MM.1S (cell line): ENCODE results near the gene ATP2B2.

ENCODE experiments used
- DNase-seq: peaks from one replicate; pipeline ENCODE4 v3.0.0-alpha.2; 2015
- H2AFZ ChIP-seq: fragments of 300-600 bp; sonication (generic); 2 replicates; pipeline ENCODE4 v1.6.0; 2016; ENCODE audit warnings: antibody characterized with exemption, low read length
- H3F3A ChIP-seq: fragments of 300-600 bp; sonication (generic); 2 replicates; pipeline ENCODE4 v1.6.1; 2016; ENCODE audit warnings: mild to moderate bottlenecking, antibody characterized with exemption, low read length, moderate library complexity, mixed read lengths; ENCODE audit not compliant: insufficient read depth
- H3K27ac ChIP-seq: fragments of 300-600 bp; sonication (generic); 2 replicates; pipeline ENCODE4 v1.5.1; 2016; ENCODE audit warnings: mild to moderate bottlenecking, low read length
- H3K27me3 ChIP-seq: fragments of 300-600 bp; sonication (generic); replicated peaks from 2 replicates; pipeline ENCODE4 v1.6.0; 2016; ENCODE audit warnings: low read length; ENCODE audit not compliant: insufficient read depth
- H3K36me3 ChIP-seq: fragments of 300-600 bp; sonication (generic); replicated peaks from 2 replicates; pipeline ENCODE4 v1.6.1; 2016; ENCODE audit warnings: mild to moderate bottlenecking, low read length, mixed read lengths; ENCODE audit not compliant: insufficient read depth
- H3K4me1 ChIP-seq: fragments of 300-600 bp; sonication (generic); 2 replicates; pipeline ENCODE4 v1.6.1; 2016; ENCODE audit warnings: low read length, mixed read lengths
- H3K4me2 ChIP-seq: fragments of 300-600 bp; sonication (generic); 2 replicates; pipeline ENCODE4 v1.6.0; 2016; ENCODE audit warnings: low read depth, low read length
- H3K4me3 ChIP-seq: fragments of 300-600 bp; sonication (generic); 2 replicates; pipeline ENCODE4 v1.5.1; 2016; ENCODE audit warnings: low read length, mixed read lengths
- H3K79me2 ChIP-seq: fragments of 300-600 bp; sonication (generic); 2 replicates; pipeline ENCODE4 v1.6.1; 2016; ENCODE audit warnings: mixed run types, low read length, mixed read lengths
- H3K9ac ChIP-seq: fragments of 300-600 bp; sonication (generic); 2 replicates; pipeline ENCODE4 v1.6.1; 2016; ENCODE audit warnings: low read length, mixed read lengths
- H3K9me2 ChIP-seq: fragments of 300-600 bp; sonication (generic); replicated peaks from 2 replicates; pipeline ENCODE4 v1.6.1; 2016; ENCODE audit warnings: mild to moderate bottlenecking, low read length, mixed read lengths; ENCODE audit not compliant: insufficient read depth
- H3K9me3 ChIP-seq: fragments of 300-600 bp; sonication (generic); replicated peaks from 2 replicates; pipeline ENCODE4 v1.6.1; 2016; ENCODE audit warnings: mild to moderate bottlenecking, low read length, mixed read lengths; ENCODE audit not compliant: insufficient read depth
- H4K20me1 ChIP-seq: fragments of 300-600 bp; sonication (generic); 2 replicates; pipeline ENCODE4 v1.6.1; 2016; ENCODE audit warnings: mild to moderate bottlenecking, low read length, moderate library complexity, mixed read lengths; ENCODE audit not compliant: insufficient read depth
- CTCF ChIP-seq: fragments of 300-600 bp; sonication (generic); IDR thresholded peaks from 2 replicates; pipeline ENCODE4 v1.5.1; 2016; ENCODE audit warnings: antibody characterized with exemption, low read length, mixed read lengths
- EZH2 ChIP-seq: fragments of 300-600 bp; sonication (generic); optimal IDR thresholded peaks from 2 replicates; pipeline ENCODE3; 2017; ENCODE audit warnings: low read depth, mild to moderate bottlenecking, antibody characterized with exemption, low read length, mixed read lengths
- EZH2phosphoT487 ChIP-seq: fragments of 300-600 bp; sonication (generic); IDR thresholded peaks from 2 replicates; pipeline ENCODE4 v1.6.1; 2018; ENCODE audit warnings: antibody characterized with exemption, low read length

The ATP2B2 gene

GRCh38 chr3:10361375-10361774 lies 144.0 kb downstream of the ATP2B2 start:
- Histone ChIP-seq H3K4me2 (no peak overlapping the region), H3K4me1 (no peaks in the 10 kb centered on the region), H3K9me2 (no peaks in the 10 kb centered on the region), H3K27me3 (no peaks in the 10 kb centered on the region), H3F3A (no peaks in the 10 kb centered on the region), H3K9ac (no peak overlapping the region), H3K9me3 (no peaks in the 10 kb centered on the region), H4K20me1 (no peaks in the 10 kb centered on the region), H3K4me3 (no peak overlapping the region), H3K36me3 (no peaks in the 10 kb centered on the region), H2AFZ (no peak overlapping the region), H3K27ac (no peak overlapping the region), H3K79me2 (no peaks in the 10 kb centered on the region)
- TF ChIP-seq EZH2phosphoT487, result no peak
- TF ChIP-seq EZH2, result no peak
- no peak for TF ChIP-seq CTCF
- no peak for DNase-seq

- Histone ChIP-seq H3K27me3 (no peaks in the 10 kb centered on the region), H3K9ac (no peak overlapping the region), H3K4me2 (no peak overlapping the region), H3K36me3 (no peaks in the 10 kb centered on the region), H3K9me3 (no peaks in the 10 kb centered on the region), H3K4me3 (no peak overlapping the region), H3K27ac (no peak overlapping the region), H4K20me1 (no peaks in the 10 kb centered on the region), H2AFZ (no peak overlapping the region), H3K79me2 (no peaks in the 10 kb centered on the region), H3K9me2 (no peaks in the 10 kb centered on the region), H3K4me1 (no peaks in the 10 kb centered on the region), H3F3A (no peaks in the 10 kb centered on the region)
- DNase-seq, result no peak
- TF ChIP-seq EZH2phosphoT487 (no peak), CTCF (no peak), EZH2 (no peak)
Measured at GRCh38 chr3:10360478-10360877, 144.9 kb downstream of the ATP2B2 start.

- Histone ChIP-seq H3K79me2 (no peaks in the 10 kb centered on the region), H4K20me1 (no peaks in the 10 kb centered on the region), H2AFZ (no peak overlapping the region), H3K4me3 (no peak overlapping the region), H3F3A (no peaks in the 10 kb centered on the region), H3K9ac (no peak overlapping the region), H3K27ac (no peak overlapping the region), H3K4me1 (no peaks in the 10 kb centered on the region), H3K4me2 (no peak overlapping the region), H3K9me2 (no peaks in the 10 kb centered on the region), H3K36me3 (no peaks in the 10 kb centered on the region), H3K9me3 (no peaks in the 10 kb centered on the region), H3K27me3 (no peaks in the 10 kb centered on the region)
- no peak for DNase-seq
- no peak for TF ChIP-seq EZH2
- TF ChIP-seq CTCF, result no peak
- TF ChIP-seq EZH2phosphoT487, result no peak
Measured at GRCh38 chr3:10359761-10360161, 145.6 kb downstream of the ATP2B2 start.
